GM10248 (cell line): Measurements from ENCODE around the gene PLEKHA4.
"Not testable (repeated sequence)": the region's sequence is repeated elsewhere in the genome, so short reads cannot be mapped to it uniquely, and the experiment has no call there.

ENCODE experiments used
- CTCF ChIA-PET: fragments of 300-600 bp; sonication (Branson Sonifier 250); formaldehyde crosslinking; extraction: SDS; loops from one replicate; lab custom pipeline; 2021; ENCODE audit warnings: antibody characterized with exemption; lab: Yijun Ruan, JAX
- POLR2A ChIA-PET: fragments of 350-650 bp; sonication (Branson Sonifier 250); formaldehyde crosslinking; extraction: SDS; loops from one replicate; lab custom pipeline; 2020; ENCODE audit warnings: antibody characterized with exemption; lab: Yijun Ruan, JAX
- DNase-seq: peaks from one replicate; pipeline ENCODE4 v3.0.0; 2012; ENCODE audit errors: extremely low spot score
- TF ChIP-seq, protein P1 (sequence below): IDR thresholded peaks from 2 replicates; pipeline ENCODE4 v1.5.1; 2012; ENCODE audit warnings: mild to moderate bottlenecking, low read depth; ENCODE audit errors: extremely low read depth, missing control alignments, control extremely low read depth

The PLEKHA4 gene

DNA sequence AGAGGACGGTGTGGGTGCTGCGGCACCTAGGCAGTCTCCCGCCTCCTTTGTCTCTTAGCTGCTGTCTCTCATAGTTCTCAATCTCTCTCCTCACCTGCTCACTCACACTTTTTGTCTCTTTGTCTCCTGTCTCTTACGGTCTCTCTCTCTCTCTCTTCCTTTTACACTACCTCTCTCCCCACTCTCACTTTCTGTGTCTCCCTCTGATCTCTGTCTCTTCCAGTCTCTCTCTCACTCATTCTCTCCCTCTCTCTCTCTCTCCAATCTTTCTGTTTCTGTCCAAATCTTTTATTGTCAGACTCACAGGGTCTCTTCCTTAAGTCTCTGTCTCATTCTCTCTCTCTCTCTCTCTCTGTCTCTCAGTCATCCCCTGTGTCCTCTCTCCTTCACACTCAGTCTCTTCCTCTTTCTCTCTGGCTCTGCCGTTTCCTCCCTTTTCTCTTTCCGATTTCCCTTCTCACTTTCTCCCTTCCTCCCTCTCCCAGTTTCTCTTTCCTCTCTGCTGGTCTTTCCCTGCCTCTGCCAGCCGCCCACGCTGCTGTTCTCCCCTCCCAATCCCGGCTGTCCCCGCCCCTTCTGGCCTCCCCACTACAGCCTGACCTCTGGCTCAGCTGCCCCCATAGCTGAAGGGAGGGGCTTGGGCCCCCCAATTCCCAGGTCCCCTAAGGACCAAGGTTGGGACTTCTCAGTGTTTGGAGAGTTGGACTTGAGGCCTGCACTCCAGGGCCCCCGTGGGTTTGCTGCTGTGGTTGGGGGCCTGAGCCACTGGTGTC, at the start of gene PLEKHA4:
Gene PLEKHA4 (minus strand): TSS at position 504 of the 773 bp plus-strand sequence. CDS start 997 bp downstream, outside the sequence.
- TF ChIP-seq, protein P1, sequence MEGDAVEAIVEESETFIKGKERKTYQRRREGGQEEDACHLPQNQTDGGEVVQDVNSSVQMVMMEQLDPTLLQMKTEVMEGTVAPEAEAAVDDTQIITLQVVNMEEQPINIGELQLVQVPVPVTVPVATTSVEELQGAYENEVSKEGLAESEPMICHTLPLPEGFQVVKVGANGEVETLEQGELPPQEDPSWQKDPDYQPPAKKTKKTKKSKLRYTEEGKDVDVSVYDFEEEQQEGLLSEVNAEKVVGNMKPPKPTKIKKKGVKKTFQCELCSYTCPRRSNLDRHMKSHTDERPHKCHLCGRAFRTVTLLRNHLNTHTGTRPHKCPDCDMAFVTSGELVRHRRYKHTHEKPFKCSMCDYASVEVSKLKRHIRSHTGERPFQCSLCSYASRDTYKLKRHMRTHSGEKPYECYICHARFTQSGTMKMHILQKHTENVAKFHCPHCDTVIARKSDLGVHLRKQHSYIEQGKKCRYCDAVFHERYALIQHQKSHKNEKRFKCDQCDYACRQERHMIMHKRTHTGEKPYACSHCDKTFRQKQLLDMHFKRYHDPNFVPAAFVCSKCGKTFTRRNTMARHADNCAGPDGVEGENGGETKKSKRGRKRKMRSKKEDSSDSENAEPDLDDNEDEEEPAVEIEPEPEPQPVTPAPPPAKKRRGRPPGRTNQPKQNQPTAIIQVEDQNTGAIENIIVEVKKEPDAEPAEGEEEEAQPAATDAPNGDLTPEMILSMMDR: no peak
- ChIA-PET POLR2A (interaction anchor here (0.7 kb wide), 1 partner anchor 54 kb away, joined by 4 read pairs; no protein-coding TSS in a partner anchor), CTCF (interaction anchor here (1.5 to 4.7 kb wide), 2 partner anchors 26 kb away, joined by 5 to 24 read pairs; no protein-coding TSS in a partner anchor)
- DNase-seq: no peak

GRCh38 chr19:48918071-48918470, 49.7 kb upstream of the PLEKHA4 start:
- ChIA-PET CTCF (interaction anchor here (0.9 kb wide), 1 partner anchor 80 kb away, joined by 3 read pairs; no protein-coding TSS in a partner anchor), POLR2A (interaction anchor here (0.6 kb wide), 1 partner anchor 277 kb away, joined by 3 read pairs; no protein-coding TSS in a partner anchor)
- TF ChIP-seq, protein P1: no peak
- no peak for DNase-seq

DNA sequence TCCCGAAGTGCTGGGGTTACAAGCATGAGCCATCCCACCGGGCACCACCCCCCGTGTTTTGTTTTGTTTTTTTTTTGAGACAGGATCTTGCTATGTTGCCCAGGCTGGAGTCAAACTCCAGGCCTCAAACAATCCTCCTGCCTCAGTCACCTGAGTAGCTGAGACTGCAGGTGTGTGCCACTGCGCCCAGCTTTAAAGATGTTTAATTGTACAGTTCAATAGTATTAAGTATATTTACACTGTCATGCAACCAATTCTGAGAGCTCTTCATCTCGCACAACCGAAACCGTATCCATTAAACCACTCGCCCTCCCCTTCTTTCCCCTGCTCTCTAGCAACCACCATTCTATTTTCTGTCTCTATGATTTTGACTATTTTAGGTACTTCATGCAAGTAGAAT, 47.3 kb upstream of the PLEKHA4 start:
- POLR2A ChIA-PET: interaction anchor here (0.7 kb wide), 1 partner anchor 68 kb away, joined by 3 read pairs; no protein-coding TSS in a partner anchor
- TF ChIP-seq, protein P1: no peak
- CTCF ChIA-PET: no interaction called here
- no peak for DNase-seq

DNA sequence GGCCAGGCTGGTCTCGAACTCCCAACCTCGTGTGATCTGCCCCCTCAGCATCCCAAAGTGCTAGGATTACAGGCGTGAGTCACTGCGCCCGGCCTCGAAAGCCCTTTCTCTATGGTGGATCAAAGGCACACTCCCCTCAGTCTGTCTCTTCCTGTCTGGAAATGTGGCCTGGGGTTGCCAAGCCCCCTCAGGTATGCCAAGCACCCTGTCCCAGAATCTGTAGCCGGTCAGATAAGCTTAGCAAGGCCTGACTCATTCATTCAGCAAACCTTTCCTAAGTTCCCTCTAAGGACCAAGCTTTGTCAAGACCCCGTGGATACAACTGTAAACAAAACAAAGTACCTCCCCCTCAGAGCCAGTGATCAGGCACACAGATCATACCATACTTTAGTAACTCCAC, 45.8 kb upstream of the PLEKHA4 start:
- DNase-seq: no peak
- POLR2A ChIA-PET: no interaction called here
- CTCF ChIA-PET: no interaction called here
- TF ChIP-seq, protein P1: no peak

DNA sequence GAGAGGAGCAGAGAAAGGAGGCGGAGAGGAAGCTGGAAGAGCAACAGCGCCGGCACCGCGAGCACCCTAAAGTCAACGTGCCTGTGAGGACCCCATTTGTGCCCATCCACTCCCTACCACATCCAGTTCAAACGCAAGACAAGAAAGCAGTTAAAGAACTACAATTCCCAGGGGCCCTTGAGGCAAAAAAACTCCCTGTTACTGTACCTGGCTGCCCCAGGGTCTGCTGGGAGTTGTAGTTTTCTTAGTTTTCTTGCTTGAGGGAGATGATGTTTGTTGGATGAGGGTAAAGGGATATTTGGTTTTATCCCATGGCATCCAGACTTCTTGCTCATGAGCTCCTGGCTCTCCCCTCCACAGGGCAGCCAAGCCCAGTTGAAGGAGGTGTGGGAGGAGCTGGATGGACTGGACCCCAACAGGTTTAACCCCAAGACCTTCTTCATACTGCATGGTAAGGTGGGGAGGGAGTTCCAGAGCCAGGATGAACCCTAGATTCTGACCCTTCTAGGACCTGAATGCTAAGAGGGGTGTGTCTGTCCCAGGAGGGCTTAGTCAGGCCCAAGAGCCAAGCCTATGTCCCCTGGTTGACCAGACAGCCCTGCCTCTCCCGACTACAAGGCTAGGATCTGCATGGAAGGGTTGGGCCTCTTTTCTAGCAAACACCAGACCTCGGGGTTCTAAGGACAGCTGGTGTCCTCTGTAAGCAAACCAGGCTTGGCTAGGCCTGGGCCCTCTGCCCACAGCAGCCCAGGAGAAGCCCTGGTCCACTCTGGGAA, 44.9 kb upstream of the PLEKHA4 start:
- ChIA-PET CTCF (no interaction called here), POLR2A (interaction anchor here (1.0 kb wide), 1 partner anchor 12 kb away, joined by 4 read pairs; no protein-coding TSS in a partner anchor)
- TF ChIP-seq, protein P1: no peak
- DNase-seq: no peak

- no peak for DNase-seq
- POLR2A ChIA-PET: interaction anchor here (0.7 kb wide), 1 partner anchor 101 kb away, joined by 3 read pairs; no protein-coding TSS in a partner anchor
- CTCF ChIA-PET: interaction anchor here (0.9 kb wide), 1 partner anchor 34 kb away, joined by 3 read pairs; no protein-coding TSS in a partner anchor
- TF ChIP-seq, protein P1: no peak
Measured at GRCh38 chr19:48910803-48911202, 42.4 kb upstream of the PLEKHA4 start.

GRCh38 chr19:48909424-48910077, 41.1 kb upstream of the PLEKHA4 start:
- DNase-seq, POLR2A ChIA-PET, CTCF ChIA-PET: not testable (repeated sequence)
